HCT116 (cell line): ENCODE measurements around the gene ATP5F1D. TPM values are rescaled to one million over a fixed set of nuclear protein-coding genes. Genes with fewer than 3 reads are reported as not detected.
A peak's percentile ranks its signal among the peaks of the same experiment; 100 is the strongest.

Experiments
- ATAC-seq: fragments of 200-7000 bp; cut with Tn5 transposase; 2 replicates; pipeline ENCODE4 v1.9.1; 2020; ENCODE audit warnings: mild to moderate bottlenecking, moderate library complexity
- BruUV-seq: library from RNA; stranded (reverse); fragments of 400-500 nt; replicated peaks from 2 replicates; lab custom pipeline; 2021; lab: Mats Ljungman, UMichigan
- CTCF ChIA-PET: fragments of 300-600 bp; sonication (Branson Sonifier 250); formaldehyde crosslinking; loops from one replicate; lab custom pipeline; 2021; ENCODE audit warnings: antibody characterized with exemption; lab: Charles Lee
- POLR2A ChIA-PET: fragments of 300-600, 350-600 bp; sonication (Branson Sonifier 250); formaldehyde crosslinking; loops from one replicate; lab custom pipeline; 2021; ENCODE audit warnings: antibody characterized with exemption; lab: Charles Lee
- RAD21 ChIA-PET, 2 experiments: fragments of 300-600 bp; sonication (Branson Sonifier 250); formaldehyde crosslinking; loops; one replicate each; lab custom pipeline; 2023; ENCODE audit warnings: low total read pairs in 2 of 2; ENCODE audit not compliant: uncharacterized antibody in 2 of 2, unreplicated experiment in 2 of 2, low non-redundant PET in 1 of 2; lab: Charles Lee
- DNase-seq: peaks from one replicate; pipeline ENCODE4 v3.0.0-alpha.2; 2010; ENCODE audit warnings: low read depth, low spot score
- H2AFZ ChIP-seq: fragments of 200-600 bp; shearing (Covaris generic), sonication (generic); 2 replicates; pipeline ENCODE4 v1.6.1; 2017; ENCODE audit warnings: low read depth, mixed run types, mixed read lengths, antibody characterized with exemption, low read length; ENCODE audit not compliant: poor library complexity, severe bottlenecking
- H3K27ac ChIP-seq: 2 replicates; pipeline ENCODE4 v1.5.1; 2012; ENCODE audit warnings: low read depth, low read length
- H3K27me3 ChIP-seq: fragments of 200-600 bp; sonication (generic); 2 replicates; pipeline ENCODE4 v1.6.1; 2016; ENCODE audit warnings: mixed run types, low read length, mixed read lengths; ENCODE audit not compliant: insufficient read depth
- H3K36me3 ChIP-seq, 2 experiments: fragments of 200-500 bp in 1 of 2; fragments of 200-600 bp in 1 of 2; sonication (Bioruptor generic) in 1 of 2; sonication (generic) in 1 of 2; 2 replicates each; pipeline versions ENCODE4 v1.5.1 to v1.6.1; 2014 to 2016; ENCODE audit warnings: low read length in 2 of 2, inconsistent platforms in 1 of 2, mixed read lengths in 1 of 2, mixed run types in 1 of 2; ENCODE audit not compliant: insufficient read depth in 2 of 2, control insufficient read depth in 1 of 2
- H3K4me1 ChIP-seq, 2 experiments: fragments of 200-600 bp in 1 of 2; sonication (generic) in 1 of 2; 2 replicates each; pipeline versions ENCODE4 v1.5.1 to v1.6.1; 2012 to 2017; ENCODE audit warnings: low read length in 2 of 2, inconsistent platforms in 1 of 2, mild to moderate bottlenecking in 1 of 2, mixed read lengths in 1 of 2, mixed run types in 1 of 2, moderate library complexity in 1 of 2; ENCODE audit not compliant: insufficient read depth in 2 of 2, control insufficient read depth in 1 of 2
- H3K4me2 ChIP-seq: fragments of 200-600 bp; sonication (generic); 2 replicates; pipeline ENCODE4 v1.6.1; 2017; ENCODE audit warnings: mixed run types, low read length, mixed read lengths
- H3K4me3 ChIP-seq, 2 experiments: fragments of 200-600 bp in 1 of 2; sonication (generic) in 1 of 2; replicated peaks in 1 of 2; 2 replicates each; pipeline ENCODE4 v1.5.1; 2011 to 2016; ENCODE audit warnings: low read length in 2 of 2, control low read depth in 1 of 2, low read depth in 1 of 2, mild to moderate bottlenecking in 1 of 2, mixed read lengths in 1 of 2, mixed run types in 1 of 2
- H3K79me2 ChIP-seq: fragments of 200-600 bp; sonication (generic); 2 replicates; pipeline ENCODE4 v1.6.1; 2017; ENCODE audit warnings: mild to moderate bottlenecking, mixed run types, low read length, moderate library complexity, mixed read lengths; ENCODE audit not compliant: insufficient read depth
- H3K9ac ChIP-seq: fragments of 200-600 bp; sonication (generic); 2 replicates; pipeline ENCODE4 v1.6.1; 2016; ENCODE audit warnings: low read length, mixed read lengths
- H3K9me2 ChIP-seq: fragments of 200-600 bp; sonication (generic), shearing (Covaris generic); 2 replicates; pipeline ENCODE4 v1.6.1; 2017; ENCODE audit warnings: mixed run types, mild to moderate bottlenecking, moderate library complexity; ENCODE audit not compliant: insufficient read depth
- H3K9me3 ChIP-seq, 2 experiments: fragments of 200-500 bp in 1 of 2; fragments of 200-600 bp in 1 of 2; sonication (Bioruptor generic) in 1 of 2; sonication (generic) in 1 of 2; 2 replicates each; pipeline ENCODE4 v1.6.1; 2014 to 2017; ENCODE audit warnings: low read length in 2 of 2, mixed read lengths in 2 of 2, inconsistent platforms in 1 of 2, low read depth in 1 of 2, mild to moderate bottlenecking in 1 of 2, mixed run types in 1 of 2, moderate library complexity in 1 of 2; ENCODE audit not compliant: control insufficient read depth in 1 of 2, insufficient read depth in 1 of 2
- H4K20me1 ChIP-seq: fragments of 200-600 bp; sonication (generic), shearing (Covaris generic); 2 replicates; pipeline ENCODE4 v1.6.1; 2017; ENCODE audit warnings: mixed run types, mild to moderate bottlenecking, moderate library complexity; ENCODE audit not compliant: insufficient read depth
- CBX3 ChIP-seq: IDR thresholded peaks from 2 replicates; pipeline ENCODE4 v1.6.1; 2012; ENCODE audit warnings: low read depth
- EGR1 ChIP-seq: IDR thresholded peaks from 2 replicates; pipeline ENCODE4 v1.6.1; 2012; ENCODE audit warnings: low read depth
- ELF1 ChIP-seq: IDR thresholded peaks from 2 replicates; pipeline ENCODE4 v1.6.1; 2012; ENCODE audit warnings: low read depth, borderline replicate concordance
- EZH2 ChIP-seq: fragments of 200-600 bp; sonication (generic); IDR thresholded peaks from 2 replicates; pipeline ENCODE4 v1.6.1; 2017; ENCODE audit warnings: antibody characterized with exemption, mixed run types
- FOSL1 ChIP-seq: IDR thresholded peaks from 2 replicates; pipeline ENCODE4 v1.6.1; 2012; ENCODE audit warnings: low read depth
- POLR2AphosphoS5 ChIP-seq: IDR thresholded peaks from 2 replicates; pipeline ENCODE4 v1.6.1; 2011; ENCODE audit warnings: mild to moderate bottlenecking, low read depth, low read length, moderate library complexity
- SRF ChIP-seq: IDR thresholded peaks from 2 replicates; pipeline ENCODE4 v1.6.1; 2012; ENCODE audit warnings: low read depth
- YY1 ChIP-seq: IDR thresholded peaks from 2 replicates; pipeline ENCODE4 v1.6.1; 2011; ENCODE audit warnings: low read length, low read depth, moderate library complexity, mild to moderate bottlenecking; ENCODE audit not compliant: insufficient replicate concordance; ENCODE audit errors: extremely low read depth
- ZFX ChIP-seq: fragments of 450-650 bp; IDR thresholded peaks from 2 replicates; pipeline ENCODE4 v1.6.1; 2017
- ZNF274 ChIP-seq: fragments of 200-500 bp; sonication (Bioruptor generic); IDR thresholded peaks from 2 replicates; pipeline ENCODE4 v1.6.1; 2014; ENCODE audit warnings: mild to moderate bottlenecking, low read depth, low read length, inconsistent platforms
- intact Hi-C: fragments of 100-400 bp; cut with micrococcal nuclease; formaldehyde crosslinking; loops from 2 replicates; pipeline ENCODE4 v1.10.0; 2022
- total RNA-seq: library from RNA; stranded (reverse); gene quantifications from one replicate; pipeline ENCODE4 v1.2.1, GENCODE V29; 2021; ENCODE audit not compliant: unreplicated experiment

ATP5F1D gene
- total RNA-seq, 1 experiment from 2014 or later, result 428 TPM

DNA sequence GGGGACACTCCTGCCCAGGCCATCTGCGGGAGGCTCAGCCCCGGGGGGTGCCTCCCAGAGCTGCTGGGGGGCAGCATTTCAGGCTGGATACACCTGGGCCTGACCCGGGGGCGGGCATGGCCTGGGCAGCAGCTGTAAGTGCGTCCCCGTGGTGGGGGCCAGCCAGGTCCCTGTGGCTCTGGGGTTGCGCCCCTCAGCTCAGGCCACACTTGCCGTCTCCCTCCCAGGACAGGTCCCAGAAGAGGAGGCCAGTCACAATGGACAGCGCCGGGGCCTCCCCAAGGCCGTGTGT is 15.4 kb upstream of the ATP5F1D start:
- ATAC-seq (no peak), DNase-seq (no peak)
- intact Hi-C loops, result no loop called here
- H3K9me3 ChIP-seq, result no peaks in the 10 kb centered on the region
- no peak overlapping the region for H2AFZ ChIP-seq
- BruUV-seq, result no TSS peak
- peak overlapping the region; percentile 92; the same call in 1 of the 2 replicates for H3K27ac ChIP-seq
- ChIA-PET RAD21 (no interaction called here), CTCF (interaction anchor here (0.9 to 1.4 kb wide), 3 partner anchors 15 to 40 kb away, joined by 3 to 5 read pairs (median 4); no protein-coding TSS in a partner anchor), POLR2A (no interaction called here)
- H3K36me3 ChIP-seq, result peaks cover 0 to 6% of the 10 kb centered on the region in 2 experiments; a peak in 2 of 4 replicates
- H3K9me2 ChIP-seq, result no peaks in the 10 kb centered on the region
- no peak for TF ChIP-seq EZH2
- TF ChIP-seq EGR1, result no peak
- no peak for TF ChIP-seq FOSL1
- no peak for TF ChIP-seq SRF
- TF ChIP-seq ZNF274, result no peak
- TF ChIP-seq POLR2AphosphoS5, result no peak
- H3K4me3 ChIP-seq, result no peak overlapping the region
- H4K20me1 ChIP-seq, result no peaks in the 10 kb centered on the region
- H3K27me3 ChIP-seq, result no peaks in the 10 kb centered on the region
- H3K9ac ChIP-seq, result no peak overlapping the region
- H3K4me1 ChIP-seq, result peaks cover 15 to 25% of the 10 kb centered on the region in 2 experiments
- peaks cover 2% of the 10 kb centered on the region; the same call in 1 of the 2 replicates for H3K79me2 ChIP-seq
- no peak overlapping the region for H3K4me2 ChIP-seq

DNA sequence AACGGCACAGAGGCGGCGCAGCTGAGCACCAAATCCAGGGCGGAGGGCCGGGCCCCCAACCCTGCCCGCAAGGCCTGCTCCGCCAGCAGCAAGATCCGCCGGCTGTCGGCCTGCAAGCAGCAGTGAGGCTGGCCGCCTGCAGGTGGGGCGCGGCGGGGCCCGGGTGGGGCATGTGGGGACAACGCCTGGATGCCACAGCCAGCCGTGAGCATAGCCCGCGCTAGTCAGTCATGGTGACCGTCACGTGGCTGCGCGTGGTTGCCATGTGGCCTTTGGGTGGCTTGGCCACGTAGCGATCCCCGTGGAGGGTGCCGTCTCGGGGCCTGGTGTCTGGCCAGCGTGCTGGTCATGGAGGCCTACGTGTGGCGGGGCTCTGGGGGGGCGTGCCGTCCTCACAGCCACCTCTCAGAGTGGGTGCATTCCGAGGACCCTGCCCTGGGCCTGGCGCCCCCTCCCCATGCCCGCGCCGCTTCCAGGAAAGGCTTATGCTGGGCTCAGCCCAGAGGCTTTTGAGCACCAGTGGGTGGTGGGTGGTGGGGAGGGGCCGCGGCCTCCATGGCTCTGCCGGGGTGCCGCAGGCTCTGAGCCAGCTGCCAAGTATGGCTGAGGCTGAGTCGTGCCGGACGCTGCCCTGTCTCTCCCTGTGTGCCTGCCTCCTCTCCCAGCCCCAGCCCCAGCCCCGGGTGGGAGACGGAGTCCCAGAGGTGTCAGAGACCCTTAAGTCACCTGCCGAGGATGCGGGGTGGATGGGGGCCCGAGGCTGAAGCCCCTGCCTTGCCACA is 14.8 kb upstream of the ATP5F1D start:
- peak overlapping the region; percentile 66; the same call in 1 of the 2 replicates for H3K4me2 ChIP-seq
- H4K20me1 ChIP-seq, result no peaks in the 10 kb centered on the region
- H3K4me3 ChIP-seq, result no peak overlapping the region
- no peaks in the 10 kb centered on the region for H3K9me2 ChIP-seq
- H3K9ac ChIP-seq, result peak overlapping the region; percentile 47
- intact Hi-C loops, result no loop called here
- H3K4me1 ChIP-seq, result peaks cover 15 to 27% of the 10 kb centered on the region in 2 experiments
- no peaks in the 10 kb centered on the region for H3K79me2 ChIP-seq
- peaks cover 0 to 5% of the 10 kb centered on the region in 2 experiments; a peak in 2 of 4 replicates for H3K36me3 ChIP-seq
- H3K27ac ChIP-seq, result peak overlapping the region; percentile 92
- no peak for DNase-seq
- no peaks in the 10 kb centered on the region for H3K27me3 ChIP-seq
- ChIA-PET CTCF (interaction anchor here (0.9 kb wide), 1 partner anchor 14 kb away, joined by 3 read pairs; no protein-coding TSS in a partner anchor), POLR2A (no interaction called here), RAD21 (no interaction called here)
- peak; percentile 8 for ATAC-seq
- H3K9me3 ChIP-seq, result no peaks in the 10 kb centered on the region
- BruUV-seq, result no TSS peak
- no peak overlapping the region for H2AFZ ChIP-seq
- no peak for TF ChIP-seq POLR2AphosphoS5
- TF ChIP-seq YY1, result no peak
- TF ChIP-seq ZFX, result peak; percentile 17; the same call in 1 of the 2 replicates
- TF ChIP-seq SRF, result no peak
- TF ChIP-seq CBX3, result no peak
- no peak for TF ChIP-seq ELF1
